ENCODE measurements around the gene GBE1.

DNA sequence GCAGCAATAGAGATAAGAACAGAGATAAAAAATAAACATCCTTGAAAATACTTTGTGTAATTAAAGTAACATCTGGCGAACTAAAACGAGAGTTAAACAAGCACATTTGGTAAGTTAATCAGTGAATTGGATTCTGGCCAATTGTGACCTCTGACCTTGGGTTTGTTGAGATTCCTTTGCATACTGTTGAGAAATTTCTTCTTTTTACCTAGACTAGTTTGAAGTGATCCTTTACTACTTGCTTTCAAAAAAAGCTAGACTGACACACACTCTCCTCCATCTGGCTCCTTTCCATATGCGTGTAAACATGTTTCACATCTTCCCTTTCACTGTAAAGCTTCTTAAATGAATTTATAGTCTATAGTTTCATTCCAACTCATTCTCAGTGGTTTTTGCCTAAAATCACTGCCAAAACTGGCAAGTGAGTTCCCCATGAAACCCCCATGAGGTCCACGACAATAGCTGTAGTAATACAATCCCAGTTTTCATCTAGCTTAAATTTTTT, 17.3 kb upstream of the GBE1 start:
- TF ChIP-seq, protein P1, sequence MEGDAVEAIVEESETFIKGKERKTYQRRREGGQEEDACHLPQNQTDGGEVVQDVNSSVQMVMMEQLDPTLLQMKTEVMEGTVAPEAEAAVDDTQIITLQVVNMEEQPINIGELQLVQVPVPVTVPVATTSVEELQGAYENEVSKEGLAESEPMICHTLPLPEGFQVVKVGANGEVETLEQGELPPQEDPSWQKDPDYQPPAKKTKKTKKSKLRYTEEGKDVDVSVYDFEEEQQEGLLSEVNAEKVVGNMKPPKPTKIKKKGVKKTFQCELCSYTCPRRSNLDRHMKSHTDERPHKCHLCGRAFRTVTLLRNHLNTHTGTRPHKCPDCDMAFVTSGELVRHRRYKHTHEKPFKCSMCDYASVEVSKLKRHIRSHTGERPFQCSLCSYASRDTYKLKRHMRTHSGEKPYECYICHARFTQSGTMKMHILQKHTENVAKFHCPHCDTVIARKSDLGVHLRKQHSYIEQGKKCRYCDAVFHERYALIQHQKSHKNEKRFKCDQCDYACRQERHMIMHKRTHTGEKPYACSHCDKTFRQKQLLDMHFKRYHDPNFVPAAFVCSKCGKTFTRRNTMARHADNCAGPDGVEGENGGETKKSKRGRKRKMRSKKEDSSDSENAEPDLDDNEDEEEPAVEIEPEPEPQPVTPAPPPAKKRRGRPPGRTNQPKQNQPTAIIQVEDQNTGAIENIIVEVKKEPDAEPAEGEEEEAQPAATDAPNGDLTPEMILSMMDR (IDR thresholded peaks at IDR 0.05) = no peak
- TF ChIP-seq POLR2AphosphoS5 (IDR thresholded peaks at IDR 0.05) (no peak), EP300 (IDR thresholded peaks at IDR 0.05) (no peak)

All from suprapubic skin (tissue), 4 donors.